GM19099 (cell line): ENCODE measurements around the gene GDPD5.

Experiments used
- POLR2A ChIP-seq: IDR thresholded peaks from 3 replicates; pipeline ENCODE4 v1.6.1; 2011; ENCODE audit warnings: low read depth; ENCODE audit not compliant: insufficient read length; ENCODE audit errors: extremely low read depth

Gene GDPD5

DNA sequence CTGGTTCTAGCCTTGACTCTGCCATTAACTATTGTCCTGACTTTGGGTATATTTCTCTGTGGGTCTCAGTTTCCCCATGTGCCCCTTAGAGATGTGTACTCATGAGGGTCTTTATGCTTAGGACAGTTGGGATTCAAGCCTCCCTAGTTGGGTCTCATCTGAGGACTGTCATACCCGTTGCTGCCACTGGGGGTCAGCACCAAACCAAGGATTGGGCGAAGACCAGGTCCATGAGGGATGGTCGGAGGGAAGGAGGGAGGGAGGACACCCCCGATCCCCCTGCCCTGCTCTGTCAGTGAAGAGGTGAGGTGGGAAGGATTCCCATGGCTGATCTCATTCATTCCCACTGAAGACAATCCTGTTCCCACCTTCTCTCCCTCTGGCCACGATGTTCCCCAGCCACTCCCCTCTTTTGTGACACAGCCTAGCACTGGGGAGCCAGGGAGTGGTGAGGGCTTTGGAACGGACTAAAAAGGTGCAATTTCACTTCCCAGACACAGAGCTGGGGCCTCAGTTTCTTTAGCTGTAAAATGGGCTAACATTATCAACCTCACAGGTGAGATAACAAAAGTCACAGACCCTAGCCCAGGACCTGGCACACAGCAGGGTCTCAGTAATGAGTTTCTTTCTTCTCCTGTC lies 80.3 kb downstream of the GDPD5 start:
- no peak for TF ChIP-seq POLR2A

- TF ChIP-seq POLR2A = no peak
Observed at GRCh38 chr11:75443043-75443442, 82.7 kb downstream of the GDPD5 start.

- no peak for TF ChIP-seq POLR2A
Observed at GRCh38 chr11:75442161-75442885, 83.4 kb downstream of the GDPD5 start.

DNA sequence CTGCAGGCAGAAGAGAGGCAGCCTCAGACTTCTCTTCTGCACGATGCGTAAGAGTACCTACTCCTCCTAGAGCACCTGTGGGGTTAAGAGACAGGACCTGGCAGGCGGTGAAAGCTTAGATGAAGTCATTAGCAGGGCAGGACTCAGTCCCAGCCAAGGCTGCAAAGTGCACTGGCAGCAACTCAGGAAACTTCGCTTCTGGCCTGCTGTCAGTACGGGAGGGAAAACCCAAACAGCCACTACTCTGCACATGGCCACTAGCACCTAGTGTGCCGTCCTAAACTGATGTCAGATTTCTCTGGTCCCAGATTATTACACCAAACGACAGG lies 84.0 kb downstream of the GDPD5 start:
- TF ChIP-seq POLR2A = no peak

GRCh38 chr11:75440960-75441803 lies 84.6 kb downstream of the GDPD5 start:
- no peak for TF ChIP-seq POLR2A

DNA sequence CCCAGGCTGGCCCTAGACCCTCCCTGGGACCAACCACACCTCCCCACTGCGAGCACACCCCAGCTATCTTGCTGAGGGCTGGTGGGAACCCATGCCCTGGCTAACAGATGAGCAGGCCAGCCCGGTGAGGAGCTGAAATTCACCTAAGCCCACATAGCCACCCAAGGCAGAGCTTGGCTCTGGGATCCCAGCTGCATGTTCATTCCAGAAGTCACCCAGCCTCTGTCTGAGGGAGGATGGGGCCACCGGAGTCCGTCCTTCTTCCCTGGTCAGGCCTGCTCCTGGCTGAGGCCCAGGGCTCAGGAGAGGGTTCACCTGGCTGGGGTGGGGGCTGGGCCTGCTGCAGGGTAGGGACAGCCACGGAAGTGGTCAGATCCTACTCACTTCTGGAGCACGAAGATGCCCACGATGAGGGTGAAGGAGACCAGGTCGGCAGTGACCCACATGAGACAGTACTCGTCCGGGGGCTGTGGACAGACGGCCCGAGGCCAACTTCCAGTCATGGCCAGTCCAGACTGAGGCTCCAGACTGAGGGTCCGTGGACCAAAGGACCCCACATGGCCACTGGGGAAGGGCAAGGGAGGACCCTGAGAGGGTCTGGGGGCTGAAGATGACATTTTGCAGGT lies 86.1 kb downstream of the GDPD5 start:
- TF ChIP-seq POLR2A = no peak

DNA sequence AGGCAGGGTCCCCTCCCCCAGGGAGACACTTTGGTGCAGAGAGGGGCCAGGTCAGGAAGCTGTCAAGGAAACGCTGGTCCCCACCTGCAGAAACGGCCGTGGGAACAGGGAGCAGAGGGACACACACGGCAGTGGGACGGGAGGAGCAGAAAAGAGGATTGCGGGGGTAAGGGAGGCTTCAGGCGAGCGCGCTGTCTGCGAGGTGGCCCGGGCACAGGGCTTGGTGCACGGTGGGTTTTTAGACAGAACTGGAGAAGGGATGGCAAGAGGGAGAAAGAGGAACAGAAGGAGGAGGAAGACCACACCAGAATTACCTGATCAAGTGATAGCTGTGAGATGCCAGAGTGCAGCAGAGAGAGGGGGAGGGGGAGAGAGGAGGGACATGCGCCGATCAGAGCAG lies 86.7 kb downstream of the GDPD5 start:
- TF ChIP-seq POLR2A = no peak

DNA sequence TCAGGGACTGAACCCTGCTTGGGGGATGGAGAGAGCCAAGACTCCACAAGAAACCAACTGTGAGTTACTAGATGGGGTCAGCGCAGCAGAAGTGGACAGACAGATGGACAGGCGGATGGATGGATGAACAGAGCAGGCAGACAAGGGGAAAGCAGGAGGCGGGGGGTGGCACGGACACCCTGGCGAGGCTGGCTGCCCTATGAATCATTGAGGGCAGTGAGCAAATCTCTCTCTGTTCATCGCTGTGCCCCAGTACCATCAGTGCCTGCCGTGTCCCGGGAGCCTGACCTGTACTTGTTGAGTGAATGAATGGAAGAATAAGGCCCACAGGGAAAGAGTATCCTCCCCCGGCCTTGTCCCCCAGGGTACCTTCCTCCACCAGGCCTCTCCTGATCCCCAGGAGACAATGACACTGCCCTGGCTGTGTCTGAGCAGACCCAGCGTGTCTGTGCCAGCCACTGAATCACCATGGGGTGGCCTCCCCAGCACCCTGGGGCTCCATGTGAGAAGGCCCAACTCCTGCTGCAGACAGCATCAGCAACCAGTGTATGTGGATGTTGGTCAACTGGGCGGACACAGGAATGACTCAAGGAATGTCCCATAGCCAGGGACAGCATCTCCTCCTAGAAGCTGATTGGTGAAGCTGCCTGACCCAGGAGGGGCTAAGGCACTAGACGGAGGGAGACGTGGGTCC lies 87.6 kb downstream of the GDPD5 start:
- TF ChIP-seq POLR2A = no peak

DNA sequence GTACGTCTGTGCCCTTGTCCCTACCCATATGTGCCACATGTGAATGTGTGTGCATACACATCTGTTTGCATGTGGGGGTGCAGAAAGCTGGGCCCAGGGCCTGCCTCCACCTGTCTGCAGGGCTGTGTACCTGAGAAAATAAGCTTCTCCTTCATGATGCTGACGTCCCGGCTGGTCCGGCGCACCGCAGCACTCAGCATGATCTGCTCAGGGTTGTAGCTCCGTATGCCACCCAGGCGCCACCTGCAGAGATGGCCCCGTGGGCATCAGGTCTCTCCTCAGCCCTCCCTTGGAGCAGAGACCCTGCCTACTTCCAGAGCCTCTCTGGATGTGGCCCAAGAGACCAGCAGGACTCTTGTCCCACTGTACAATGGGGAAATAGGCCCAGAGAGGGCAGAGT lies 88.9 kb downstream of the GDPD5 start:
- TF ChIP-seq POLR2A = no peak

DNA sequence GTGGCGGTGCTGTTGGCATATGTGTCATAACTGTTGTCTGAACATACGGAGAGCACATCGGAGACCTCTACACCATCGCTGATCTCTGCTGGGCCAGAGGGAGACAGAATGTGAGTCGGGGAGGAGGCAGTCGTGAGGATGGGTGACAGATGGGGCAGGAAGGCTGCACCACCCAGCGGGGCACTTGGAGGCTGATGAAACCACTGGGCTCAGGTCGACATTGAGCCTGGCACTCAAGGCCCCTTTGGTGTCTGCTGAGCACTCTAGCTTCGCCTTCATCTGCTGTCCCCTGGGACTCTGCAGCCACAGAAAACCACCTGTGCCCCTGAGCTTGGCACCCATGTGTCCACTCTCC lies 90.2 kb downstream of the GDPD5 start:
- TF ChIP-seq POLR2A = no peak

GRCh38 chr11:75434886-75435570 lies 90.7 kb downstream of the GDPD5 start:
- TF ChIP-seq POLR2A = no peak

- TF ChIP-seq POLR2A = no peak
Observed at GRCh38 chr11:75434051-75434450, 91.7 kb downstream of the GDPD5 start.

DNA sequence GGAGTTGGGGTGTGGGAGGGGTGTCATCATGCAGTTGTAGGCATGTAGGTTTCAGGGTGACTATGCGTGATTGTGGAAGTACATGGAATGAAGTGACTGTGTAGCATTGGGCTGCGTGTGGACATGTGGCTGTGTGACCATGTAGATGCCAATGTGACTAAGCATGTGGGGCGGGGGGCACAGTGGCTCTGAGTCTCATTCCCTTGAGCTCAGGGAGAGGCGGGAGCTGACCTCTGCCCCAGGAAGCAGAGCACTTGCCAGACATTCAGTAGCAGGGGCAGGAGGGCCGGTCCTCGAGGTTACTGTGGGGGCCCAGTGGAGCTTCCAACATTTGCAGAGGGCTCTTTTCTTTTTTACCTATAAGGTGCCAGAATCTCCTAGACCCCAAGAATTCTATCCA lies 92.3 kb downstream of the GDPD5 start:
- no peak for TF ChIP-seq POLR2A

GRCh38 chr11:75432911-75433321 lies 92.8 kb downstream of the GDPD5 start, which contains the start of gene KLHL35:
TSS of gene KLHL35 (minus strand) at chr11:75433203. CDS start at chr11:75430629, 2,574 bp downstream.
- TF ChIP-seq POLR2A = no peak
